Activated CD4-positive, alpha-beta T cell treated with anti-CD3 and anti-CD28 coated beads for 36 hours (primary cell): ENCODE results near the gene BLTP3B. TPM values are rescaled to one million over a fixed set of nuclear protein-coding genes. Genes with fewer than 3 reads are reported as not detected.

Experiments
- ATAC-seq: fragments of 200-7000 bp; cut with Tn5 transposase; one replicate; pipeline ENCODE4 v1.10.0; 2021; ENCODE audit warnings: mild to moderate bottlenecking, moderate library complexity
- CTCF ChIA-PET: fragments of 350-600 bp; sonication (Branson Sonifier 250); formaldehyde crosslinking; loops from one replicate; lab custom pipeline; 2021; ENCODE audit warnings: antibody characterized with exemption; lab: Charles Lee
- POLR2A ChIA-PET: fragments of 350-600 bp; sonication (Branson Sonifier 250); formaldehyde crosslinking; loops from one replicate; lab custom pipeline; 2021; ENCODE audit warnings: antibody characterized with exemption, inconsistent platforms; lab: Charles Lee
- DNase-seq: peaks from one replicate; pipeline ENCODE4 v3.0.0-alpha.2; 2020
- H3K27ac Mint-ChIP-seq: one replicate; pipeline ENCODE4 v1.8.0; 2021; ENCODE audit warnings: mixed read lengths
- H3K27me3 Mint-ChIP-seq: one replicate; pipeline ENCODE4 v1.8.0; 2021; ENCODE audit warnings: mixed read lengths
- H3K36me3 Mint-ChIP-seq: one replicate; pipeline ENCODE4 v1.8.0; 2021; ENCODE audit warnings: low read depth, mixed read lengths
- H3K4me1 Mint-ChIP-seq: one replicate; pipeline ENCODE4 v1.8.0; 2021; ENCODE audit warnings: mixed read lengths
- H3K4me3 Mint-ChIP-seq: one replicate; pipeline ENCODE4 v1.8.0; 2021; ENCODE audit warnings: mild to moderate bottlenecking, moderate library complexity, mixed read lengths
- H3K9me3 Mint-ChIP-seq: one replicate; pipeline ENCODE4 v1.8.0; 2021; ENCODE audit warnings: low read depth, mixed read lengths
- intact Hi-C, 2 experiments: fragments of 100-400 bp; cut with DNase I in 1 of 2; cut with micrococcal nuclease in 1 of 2; formaldehyde crosslinking; loops; one replicate each; pipeline versions ENCODE4 v1.14.2 to v1.15.1; 2022 to 2024; cut with DNase I, micrococcal nuclease
- microRNA-seq: library from miRNA; unstranded; fragments of <30 nt; microRNA quantifications from one replicate; pipeline ENCODE4 v1.2.0, GENCODE V29; 2021; ENCODE audit warnings: borderline replicate concordance
- total RNA-seq, 2 experiments: library from RNA; stranded (reverse); gene quantifications; one replicate each; pipeline ENCODE4 v1.2.3, GENCODE V29; 2021

The BLTP3B gene
- total RNA-seq, 2 experiments from 2014 or later: 39.5 to 48.7 TPM

- H3K27me3 Mint-ChIP-seq: no peaks in the 10 kb centered on the region
- ChIA-PET CTCF (no interaction called here), POLR2A (no interaction called here)
- no peak for ATAC-seq
- H3K27ac Mint-ChIP-seq: no peak overlapping the region
- H3K4me3 Mint-ChIP-seq: no peak overlapping the region
- DNase-seq: no peak
- H3K36me3 Mint-ChIP-seq: peaks cover 49% of the 10 kb centered on the region
- H3K4me1 Mint-ChIP-seq: peaks cover 2% of the 10 kb centered on the region
- intact Hi-C loops: no loop called here
- peaks cover 8% of the 10 kb centered on the region for H3K9me3 Mint-ChIP-seq
Measured at GRCh38 chr12:100106861-100107260, 35.8 kb downstream of the BLTP3B start.

GRCh38 chr12:100105661-100106060, 37.0 kb downstream of the BLTP3B start:
- Mint-ChIP-seq H3K27me3 (no peaks in the 10 kb centered on the region), H3K4me3 (no peak overlapping the region), H3K4me1 (peaks cover 12% of the 10 kb centered on the region), H3K36me3 (peaks cover 56% of the 10 kb centered on the region), H3K9me3 (peaks cover 8% of the 10 kb centered on the region), H3K27ac (no peak overlapping the region)
- DNase-seq (no peak), ATAC-seq (no peak)
- CTCF ChIA-PET: no interaction called here
- POLR2A ChIA-PET: no interaction called here
- intact Hi-C loops: no loop called here

- peak; percentile 60 for ATAC-seq
Measured at GRCh38 chr12:100101000-100101399, 41.7 kb downstream of the BLTP3B start.

More at GRCh38 chr12:100101000-100101399, 41.7 kb downstream of the BLTP3B start:
- Mint-ChIP-seq H3K4me1 (peaks cover 10% of the 10 kb centered on the region), H3K36me3 (peaks cover 38% of the 10 kb centered on the region), H3K27me3 (no peaks in the 10 kb centered on the region), H3K27ac (no peak overlapping the region), H3K4me3 (no peak overlapping the region), H3K9me3 (no peaks in the 10 kb centered on the region)
- intact Hi-C loops: loop anchor here in 1 of 2 experiments (1.0 kb wide), 1 partner anchor 40 kb away; no protein-coding TSS in a partner anchor
- ChIA-PET CTCF (interaction anchor here (0.5 to 0.7 kb wide), 2 partner anchors 37 to 108 kb away, joined by 3 read pairs; no protein-coding TSS in a partner anchor), POLR2A (no interaction called here)
- DNase-seq: no peak

Small RNAs within 50 kb of the gene (microRNA-seq; reads per million reads assigned to microRNA genes)
- gene MIR1827: not detected

Other genes with a start within 250 kb of the BLTP3B start
- under 1 TPM; 0.19 to 0.73 TPM for gene ANKS1B, start 157.9 kb downstream of the BLTP3B start, total RNA-seq
- gene ACTR6, start 57.9 kb upstream of the BLTP3B start, total RNA-seq: 10 to 100 TPM; 21.6 to 37.3 TPM
- 1 to 10 TPM; 2.9 to 4.2 TPM for gene DEPDC4, start 124.2 kb upstream of the BLTP3B start, total RNA-seq
- 10 to 100 TPM; 25.9 to 29.3 TPM for gene SCYL2, start 124.3 kb upstream of the BLTP3B start, total RNA-seq
- gene SLC17A8, start 214.2 kb upstream of the BLTP3B start, total RNA-seq: not detected